ENCODE measurements around the gene PSMA7. TPM values are rescaled to one million over a fixed set of nuclear protein-coding genes. Genes with fewer than 3 reads are reported as not detected.

PSMA7 gene
- total RNA-seq, 1 experiment from 2014 or later = 332 TPM

DNA sequence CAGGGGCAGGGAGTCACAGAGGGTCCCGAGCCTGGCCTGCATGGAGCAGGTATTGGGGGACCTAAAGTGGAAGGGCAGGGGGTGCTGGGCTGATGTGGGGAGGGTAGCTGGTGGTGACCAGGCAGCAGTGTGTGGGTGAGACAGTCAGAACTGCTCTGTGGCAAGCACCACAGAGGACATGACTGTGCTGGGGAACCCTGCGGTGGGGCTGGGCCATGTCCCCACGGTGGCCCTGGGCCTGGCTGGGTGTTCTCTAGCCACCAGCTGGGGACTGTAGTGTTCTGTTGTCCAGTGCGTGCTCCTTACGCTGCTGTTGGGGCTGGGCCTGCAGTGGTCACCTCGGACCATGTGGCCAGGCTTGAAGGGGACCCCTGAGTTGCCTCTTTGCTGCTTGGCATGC lies 3.9 kb upstream of the PSMA7 start:
- H4K8ac ChIP-seq (replicated peaks; ENCODE audit: insufficient read length, low read depth, low read length) = no peak overlapping the region
- no peak overlapping the region for H3K23ac ChIP-seq (ENCODE audit: insufficient read length, low read depth, low read length)
- peak overlapping the region in 1 of 2 experiments; percentile 64; a peak in 2 of 5 replicates for H3K4me3 Mint-ChIP-seq
- no peak overlapping the region for H4K91ac ChIP-seq (ENCODE audit: insufficient read length, low read depth, low read length)
- H3K36me3 Mint-ChIP-seq (ENCODE audit: insufficient read depth in 1 of 3, low read depth in 3 of 3) = peaks cover 12 to 20% (median 16%) of the 10 kb centered on the region in 3 experiments
- H3K27me3 ChIP-seq (ENCODE audit: insufficient read depth, low read length) = no peaks in the 10 kb centered on the region
- no peaks in the 10 kb centered on the region for H3K9me3 ChIP-seq (ENCODE audit: control insufficient read depth, low read depth, low read length)
- peaks cover 3% of the 10 kb centered on the region for H3K23me2 ChIP-seq (ENCODE audit: insufficient read length, low read depth, low read length, poor library complexity, severe bottlenecking)
- WGBS (ENCODE audit: extremely low coverage, insufficient read length, low lambda C conversion rate) = no CpG with 5 or more reads among the region's 6 CpGs
- no peaks in the 10 kb centered on the region for H3K27me3 Mint-ChIP-seq (ENCODE audit: low read depth)
- H3K79me1 ChIP-seq (ENCODE audit: insufficient read depth, low read depth, low read length, poor library complexity, severe bottlenecking) = peaks cover 15% of the 10 kb centered on the region
- no peak overlapping the region for H3K18ac ChIP-seq (ENCODE audit: insufficient read length, low read depth, low read length)
- no peak overlapping the region for H2BK120ac ChIP-seq (ENCODE audit: low read depth, low read length, poor library complexity, severe bottlenecking)
- no peak for TF ChIP-seq CTCF (conservative IDR thresholded peaks at IDR 0.05)
- H4K5ac ChIP-seq (ENCODE audit: insufficient read length, low read depth, low read length) = no peak overlapping the region
- H3K14ac ChIP-seq (ENCODE audit: insufficient read depth, low read length) = no peak overlapping the region
- no peak overlapping the region for H3K56ac ChIP-seq (ENCODE audit: insufficient read length, low read depth, low read length)
- H2BK5ac ChIP-seq (ENCODE audit: insufficient read length, low read length) = no peak overlapping the region
- no peak overlapping the region for H2BK20ac ChIP-seq (ENCODE audit: low read depth, low read length, poor library complexity, severe bottlenecking)
- no peak overlapping the region for H3T11ph ChIP-seq (ENCODE audit: low read length)
- H3K27ac Mint-ChIP-seq = peak overlapping the region in 2 of 3 experiments; percentile 46 to 81; a peak in 1 of 7 replicates
- no peak overlapping the region for H3K4ac ChIP-seq (ENCODE audit: low read depth, low read length)
- H2BK15ac ChIP-seq (ENCODE audit: low read depth, low read length) = no peak overlapping the region
- no peak overlapping the region for H2AK5ac ChIP-seq (ENCODE audit: insufficient read length, low read length)
- H2AFZ ChIP-seq (ENCODE audit: low read length) = no peak overlapping the region
- H3K79me2 ChIP-seq (ENCODE audit: insufficient read depth, low read length) = peaks cover 61% of the 10 kb centered on the region
- no peak overlapping the region for H2BK12ac ChIP-seq (ENCODE audit: insufficient read length, low read depth, low read length)
- no peaks in the 10 kb centered on the region; a peak in 1 of 5 replicates for H3K9me3 Mint-ChIP-seq
- no peak for DNase-seq
- H3K4me2 ChIP-seq (ENCODE audit: insufficient read depth, insufficient read length, low read length) = no peak overlapping the region
- peaks cover 9% of the 10 kb centered on the region; the same call in 1 of the 2 replicates for H3K4me1 ChIP-seq (ENCODE audit: insufficient read depth, low read length)
- peaks cover 36 to 37% of the 10 kb centered on the region in 2 experiments for H3K4me1 Mint-ChIP-seq
- no peak overlapping the region for H3K27ac ChIP-seq (ENCODE audit: insufficient read length, low read depth, low read length)
- H3K9ac ChIP-seq (ENCODE audit: extremely low read depth, insufficient read length, low read length) = no peak overlapping the region
- no peaks in the 10 kb centered on the region for H4K20me1 ChIP-seq (ENCODE audit: control insufficient read depth, insufficient read depth, insufficient read length)
